HG02571 (cell line): Measurements from ENCODE around the gene SERF2.

Experiments used
- ATAC-seq: cut with Tn5 transposase; IDR thresholded peaks from one replicate; pipeline ENCODE4 v1.9.1; 2021; ENCODE audit warnings: mild to moderate bottlenecking, moderate library complexity; ENCODE audit not compliant: unreplicated experiment

Gene SERF2

GRCh38 chr15:43791993-43792760 is at the start of gene SERF2:
Gene SERF2 (plus strand): TSS chr15:43792320. CDS start chr15:43792377, 57 bp downstream.
- peak; percentile 89 for ATAC-seq

- ATAC-seq, result peak; percentile 81
Observed at GRCh38 chr15:43746245-43746902, 45.7 kb upstream of the SERF2 start, which contains the start of gene PDIA3. Gene PDIA3 (plus strand): TSS chr15:43746438. CDS start chr15:43746540, 102 bp downstream.

GRCh38 chr15:43746903-43747309 is 45.2 kb upstream of the SERF2 start:
- ATAC-seq, result peak; percentile 8

GRCh38 chr15:43748376-43748775 is 43.7 kb upstream of the SERF2 start:
- no peak for ATAC-seq

- no peak for ATAC-seq
Observed at GRCh38 chr15:43749690-43750345, 42.3 kb upstream of the SERF2 start.

- ATAC-seq, result no peak
Observed at GRCh38 chr15:43751885-43752284, 40.2 kb upstream of the SERF2 start.

GRCh38 chr15:43762824-43763223 is 29.3 kb upstream of the SERF2 start:
- ATAC-seq, result no peak

GRCh38 chr15:43763819-43764446 is 28.2 kb upstream of the SERF2 start:
- ATAC-seq, result no peak

GRCh38 chr15:43769584-43770228 is 22.4 kb upstream of the SERF2 start:
- no peak for ATAC-seq

GRCh38 chr15:43771816-43772215 is 20.3 kb upstream of the SERF2 start:
- ATAC-seq, result no peak

GRCh38 chr15:43772624-43773023 is 19.5 kb upstream of the SERF2 start:
- ATAC-seq, result no peak

- ATAC-seq, result no peak
Observed at GRCh38 chr15:43774062-43774461, 18.1 kb upstream of the SERF2 start.

GRCh38 chr15:43775411-43775965 is 16.6 kb upstream of the SERF2 start:
- no peak for ATAC-seq

GRCh38 chr15:43776101-43776717 is 15.9 kb upstream of the SERF2 start:
- ATAC-seq, result peak; percentile 59

GRCh38 chr15:43776718-43777266 is 15.3 kb upstream of the SERF2 start, which contains the start of gene ELL3:
Gene ELL3 (minus strand): TSS chr15:43776966. CDS start chr15:43776901, 65 bp downstream.
- peak; percentile 36 for ATAC-seq

GRCh38 chr15:43777267-43777914 is 14.7 kb upstream of the SERF2 start:
- peak; percentile 58 for ATAC-seq

- ATAC-seq, result no peak
Observed at GRCh38 chr15:43779016-43779415, 13.1 kb upstream of the SERF2 start.

- no peak for ATAC-seq
Observed at GRCh38 chr15:43789409-43789808, 2.7 kb upstream of the SERF2 start.
